ENCODE results near the gene KCNMB2.
"Not testable (repeated sequence)": the region's sequence is repeated elsewhere in the genome, so short reads cannot be mapped to it uniquely, and the experiment has no call there.

The KCNMB2 gene

DNA sequence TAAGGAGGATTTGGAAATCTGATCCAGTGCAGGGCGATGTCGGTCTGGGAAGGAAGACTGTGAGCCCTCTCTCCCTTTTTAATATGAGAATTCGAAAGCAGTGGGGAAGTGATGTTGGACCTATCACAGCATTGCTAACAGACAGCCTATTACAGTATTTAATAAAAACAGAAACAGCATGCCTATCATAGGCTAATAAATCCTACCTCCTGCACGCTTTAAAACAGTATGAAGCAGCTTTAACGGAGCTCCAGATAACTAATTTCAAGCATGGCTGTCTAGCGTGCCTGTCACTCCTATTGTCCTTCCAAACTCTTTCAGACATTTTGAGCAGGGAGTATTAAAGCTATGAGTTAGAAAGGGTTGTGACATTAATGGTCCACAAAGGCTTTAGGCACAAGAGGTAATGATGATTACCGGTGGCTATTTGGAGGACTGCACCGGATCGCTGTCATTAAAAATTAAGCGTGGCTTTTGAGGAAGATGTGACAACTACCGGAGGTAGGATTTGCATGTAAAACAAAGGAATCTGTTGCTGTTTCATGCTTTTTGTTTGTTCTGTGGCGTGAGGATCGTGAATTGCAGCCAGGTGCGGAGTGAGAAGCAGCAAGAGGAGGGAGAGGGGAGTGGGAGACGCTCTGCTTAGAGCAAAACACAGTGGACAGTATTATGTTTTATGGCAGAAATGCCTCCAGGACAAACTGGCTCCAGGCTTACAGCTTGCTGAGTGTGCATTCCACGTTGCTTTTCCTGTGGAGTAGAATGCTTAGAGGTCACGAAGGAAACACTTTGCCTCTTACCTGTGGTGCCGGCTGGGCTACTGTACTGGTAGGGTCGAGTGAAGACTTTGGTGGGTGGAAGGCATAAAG, at the start of gene KCNMB2:
TSS of gene KCNMB2 (plus strand) at position 226 of the 869 bp plus-strand sequence.
- no peak for DNase-seq

GRCh38 chr3:178486903-178487302, 49.3 kb upstream of the KCNMB2 start:
- no peak for DNase-seq

DNA sequence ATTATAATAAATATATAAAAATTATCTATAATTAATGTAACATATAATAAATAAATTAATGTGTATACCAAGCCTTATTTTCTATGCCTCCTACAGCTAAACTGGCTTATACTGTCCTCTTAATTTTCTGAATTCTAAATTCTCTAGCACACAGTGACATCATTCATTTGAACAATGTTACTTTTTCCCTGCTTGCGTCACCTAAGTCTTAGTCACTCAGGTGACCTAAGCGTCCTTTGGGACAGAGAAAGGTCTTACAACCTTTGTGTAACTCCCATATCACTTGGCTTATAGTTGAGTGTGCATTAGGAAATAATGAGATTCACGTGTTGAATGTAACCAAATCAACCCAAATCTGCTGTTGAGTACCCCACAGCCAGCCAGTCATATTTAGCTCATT, 48.5 kb upstream of the KCNMB2 start:
- no peak for DNase-seq

DNA sequence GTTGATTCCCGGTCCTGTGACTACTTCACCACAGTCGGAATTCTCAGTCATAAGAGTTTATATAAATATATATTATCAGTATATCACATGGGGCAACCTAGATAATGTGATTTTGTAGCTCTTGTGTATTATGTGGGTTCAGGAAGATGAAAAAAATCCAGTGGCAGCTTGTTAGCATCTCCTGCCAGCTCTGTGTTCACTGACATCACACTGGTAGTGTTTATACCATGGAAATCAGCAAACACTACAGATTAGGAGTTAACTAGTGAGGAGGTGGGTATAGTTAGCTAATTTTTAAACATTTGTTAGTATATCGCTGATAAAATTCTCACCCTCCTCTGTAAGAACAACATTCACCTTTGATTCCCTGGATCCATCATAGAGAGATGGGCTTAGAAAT, 44.5 kb upstream of the KCNMB2 start:
- DNase-seq, result no peak

- DNase-seq, result no peak
Measured at GRCh38 chr3:178492491-178492890, 43.7 kb upstream of the KCNMB2 start.

DNA sequence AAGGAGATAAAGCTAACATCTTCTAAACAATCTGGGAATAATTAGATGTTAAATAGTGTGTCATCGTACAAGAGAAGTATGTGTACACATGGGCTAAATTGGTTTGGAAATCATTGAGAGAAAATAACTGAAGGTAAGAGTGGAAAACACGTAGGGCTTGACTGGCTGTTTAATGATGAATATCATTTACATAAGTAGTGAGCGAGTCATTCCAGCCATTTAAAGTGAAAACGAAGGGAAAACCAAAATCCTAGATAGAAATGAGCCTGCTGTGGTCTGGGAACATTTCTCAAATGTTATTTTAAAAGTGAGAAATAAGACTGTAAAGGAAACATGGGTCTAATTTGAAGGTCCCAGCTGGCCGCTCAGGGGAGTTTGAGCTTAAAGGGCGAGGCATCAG, 41.9 kb upstream of the KCNMB2 start:
- DNase-seq, result no peak

DNA sequence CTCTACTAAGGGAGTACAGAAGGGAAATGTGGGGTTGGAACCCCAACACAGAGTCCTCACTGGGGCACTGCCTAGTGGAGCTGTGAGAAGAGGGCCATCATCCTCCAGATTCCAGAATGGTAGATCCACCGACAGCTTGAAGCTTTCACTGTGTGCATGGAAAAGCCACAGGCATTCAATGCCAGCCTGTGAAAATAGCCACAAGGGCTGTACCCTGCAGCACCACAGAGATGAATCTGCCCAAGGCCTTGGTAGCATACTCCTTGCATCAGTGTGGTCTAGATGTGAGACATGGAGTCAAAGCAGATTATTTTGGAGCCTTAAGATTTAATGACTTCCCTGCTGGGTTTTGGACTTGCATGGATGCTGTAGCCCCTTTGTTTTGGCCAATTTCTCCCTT, 39.3 kb upstream of the KCNMB2 start:
- no peak for DNase-seq

DNA sequence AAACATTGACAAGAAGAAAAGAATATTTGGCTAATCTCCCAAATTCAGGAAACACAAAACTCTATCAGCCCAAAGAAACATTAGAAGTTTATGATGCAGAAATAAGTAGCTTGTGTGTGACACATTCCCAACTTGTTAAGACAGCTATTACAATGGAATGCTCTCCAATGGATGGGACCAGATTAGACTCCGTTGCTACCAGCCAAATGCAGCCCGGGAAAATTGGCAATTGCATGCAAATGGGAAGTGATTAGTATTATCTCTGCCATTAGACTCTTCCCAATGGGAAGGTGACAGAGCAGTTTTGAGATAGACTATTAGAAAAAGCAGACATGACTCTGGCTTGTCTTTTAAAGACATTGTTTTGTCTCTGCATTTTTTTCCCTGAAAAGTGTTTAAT, 37.4 kb upstream of the KCNMB2 start:
- no peak for DNase-seq

GRCh38 chr3:178500631-178501030, 35.6 kb upstream of the KCNMB2 start:
- DNase-seq, result no peak

DNA sequence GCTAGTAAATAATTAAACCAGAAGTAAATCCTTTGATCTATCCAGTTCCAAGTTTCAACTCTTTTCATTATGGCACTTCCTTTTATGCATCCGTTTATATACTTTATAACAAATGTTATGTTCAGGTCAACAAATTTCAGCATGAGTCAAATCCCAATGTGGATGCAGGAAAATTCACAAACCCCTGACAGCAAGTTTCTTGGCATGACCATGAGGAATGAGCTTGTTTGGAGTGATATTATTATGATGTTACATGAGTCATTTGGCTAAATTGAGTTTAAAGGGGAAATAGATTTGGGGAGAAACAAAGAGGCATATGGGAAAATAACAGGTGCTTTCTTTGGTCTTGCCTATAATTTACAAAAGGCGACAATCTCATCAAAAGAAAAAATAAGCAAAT, 32.1 kb upstream of the KCNMB2 start:
- no peak for DNase-seq

GRCh38 chr3:178505832-178506231, 30.4 kb upstream of the KCNMB2 start:
- DNase-seq, result no peak

GRCh38 chr3:178507507-178508442, 28.5 kb upstream of the KCNMB2 start:
- DNase-seq, result no peak

GRCh38 chr3:178508443-178508825, 27.8 kb upstream of the KCNMB2 start:
- no peak for DNase-seq

GRCh38 chr3:178510496-178510895, 25.7 kb upstream of the KCNMB2 start:
- no peak for DNase-seq

DNA sequence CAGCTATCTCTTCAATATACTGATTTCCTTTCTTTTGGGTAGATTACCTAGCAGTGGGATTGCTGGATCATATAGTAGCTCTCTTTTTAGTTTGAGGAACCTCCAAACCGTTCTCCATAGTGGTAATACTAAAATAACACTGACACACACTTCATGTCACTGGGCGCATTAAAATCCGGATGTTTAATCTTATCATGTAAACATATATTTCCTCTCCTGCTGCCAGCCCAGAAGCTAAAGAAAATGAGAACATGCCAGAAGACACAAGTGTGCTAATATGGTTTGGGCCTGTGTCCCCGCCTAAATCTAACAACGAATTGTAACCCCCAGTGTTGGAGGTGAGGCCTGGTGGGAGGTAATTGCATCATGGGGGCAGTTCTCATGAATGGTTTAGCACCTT, 23.6 kb upstream of the KCNMB2 start:
- no peak for DNase-seq

DNA sequence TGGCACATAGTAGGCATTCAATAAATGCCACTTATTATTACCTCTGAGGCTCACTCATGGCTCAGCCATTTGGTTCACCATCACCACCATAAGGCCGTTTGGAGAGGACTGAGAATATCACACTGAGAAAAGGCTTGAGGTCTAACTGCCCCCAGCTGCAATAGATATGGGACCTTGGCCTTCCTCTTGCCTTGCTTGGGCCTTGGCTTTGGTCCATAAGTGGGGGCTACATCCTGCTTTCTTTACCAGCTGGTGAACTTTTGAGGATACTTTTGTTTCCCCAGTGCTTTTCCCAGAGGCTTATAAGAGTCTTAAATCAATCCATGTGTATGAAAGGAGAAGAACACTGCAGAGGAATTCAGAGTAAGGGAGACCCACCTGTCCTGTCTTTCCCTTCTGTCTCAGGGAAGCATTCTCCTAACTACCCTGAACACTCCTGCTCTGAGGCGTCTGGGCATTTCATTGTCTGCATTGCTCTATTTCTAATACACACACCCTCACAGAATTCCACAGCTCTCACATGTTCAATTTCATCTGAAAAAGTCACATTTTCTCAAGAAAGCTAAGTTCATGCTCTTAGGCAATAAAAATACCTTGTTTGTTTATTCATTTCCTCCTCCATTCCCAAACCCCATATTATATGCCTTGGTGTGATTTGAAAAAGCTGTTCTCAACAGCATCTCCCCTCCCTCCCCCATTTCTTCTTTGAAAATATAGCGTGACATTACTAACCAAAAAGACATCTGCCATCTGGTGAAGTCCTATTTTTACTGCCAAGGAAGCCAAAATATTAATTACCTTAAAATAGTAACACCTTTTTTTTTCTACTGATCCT, 22.5 kb upstream of the KCNMB2 start:
- peak; percentile 21 for DNase-seq

DNA sequence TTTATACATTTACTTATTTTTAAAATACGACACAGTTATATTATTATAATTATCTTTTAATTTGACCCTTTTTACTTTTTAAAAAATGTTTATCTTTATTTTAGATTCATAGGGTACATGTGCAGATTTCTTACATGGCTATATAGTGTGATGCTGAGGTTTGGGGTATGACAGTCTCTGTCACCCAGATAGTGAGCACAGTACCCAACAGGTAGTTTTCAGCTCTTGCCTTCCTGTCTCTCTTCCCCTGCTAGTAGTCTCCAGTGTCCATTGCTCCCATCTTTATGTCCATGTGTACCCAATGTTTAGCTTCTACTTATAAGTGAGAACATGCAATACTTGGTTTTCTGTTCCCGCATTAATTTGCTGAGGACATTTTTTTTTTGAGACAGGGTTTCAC, 21.8 kb upstream of the KCNMB2 start:
- no peak for DNase-seq

- not testable (repeated sequence) for DNase-seq
Measured at GRCh38 chr3:178515076-178515744, 21.0 kb upstream of the KCNMB2 start.

- no peak for DNase-seq
Measured at GRCh38 chr3:178517665-178518334, 18.4 kb upstream of the KCNMB2 start.

DNA sequence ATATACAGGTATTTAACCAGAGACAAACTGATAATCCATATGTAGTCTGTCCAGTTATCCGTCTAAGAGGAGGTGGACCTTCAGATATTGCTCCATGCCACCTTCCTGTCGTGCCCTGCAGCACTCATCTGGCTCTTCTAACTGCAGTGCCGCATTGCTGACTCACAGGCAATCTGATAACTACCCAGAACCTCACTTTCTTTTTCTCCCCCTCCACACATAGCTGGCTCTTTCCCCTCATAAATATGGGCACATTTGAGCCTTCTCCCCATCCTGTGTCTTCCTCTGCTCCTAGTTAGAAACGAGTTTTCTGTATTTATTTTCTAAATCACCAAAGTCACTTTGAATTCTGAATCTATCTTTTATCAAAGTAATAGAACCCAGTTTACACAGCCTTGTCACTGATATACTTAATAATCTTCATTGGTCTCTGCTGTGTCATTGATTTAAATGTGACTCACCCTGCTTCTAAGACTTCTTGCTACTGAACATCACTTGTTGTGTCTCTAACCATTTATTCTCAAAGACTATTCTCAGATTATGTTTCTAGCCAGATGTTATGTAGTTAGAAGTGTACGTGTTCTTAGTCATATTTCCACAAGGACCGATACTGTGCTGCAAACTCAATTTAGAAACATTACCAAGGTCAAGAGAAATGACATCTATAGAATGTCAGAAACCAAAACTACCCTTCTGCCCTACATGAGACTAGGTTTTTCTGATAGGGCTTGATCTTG, 17.4 kb upstream of the KCNMB2 start:
- no peak for DNase-seq

DNA sequence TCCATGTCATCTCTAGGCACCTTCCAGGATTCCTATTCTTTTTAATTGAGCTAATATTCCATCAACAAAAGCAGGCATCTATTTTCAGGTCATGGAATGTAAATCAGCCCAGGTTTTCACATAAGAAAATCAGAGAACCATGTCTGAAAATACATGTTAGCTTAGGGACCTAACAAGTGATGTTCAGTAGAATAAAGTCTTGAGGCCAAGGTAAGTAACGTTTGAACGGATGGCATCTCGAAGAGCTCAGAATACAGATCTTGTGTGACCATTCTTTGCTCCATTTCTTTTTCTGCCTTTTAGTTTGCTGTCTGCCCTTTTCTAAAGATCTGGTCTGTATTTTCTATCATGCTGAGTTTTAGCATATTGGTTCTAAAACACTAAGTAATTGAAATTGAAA, 16.5 kb upstream of the KCNMB2 start:
- no peak for DNase-seq
